Body of pancreas (tissue), 4 donors: ENCODE measurements around the gene TRMT10C.

Experiments used
- CTCF ChIP-seq, 7 experiments: fragments of 450-650 bp in 4 of 7; fragments of 200-600 bp in 3 of 7; sonication (generic) in 3 of 7; IDR thresholded peaks; one replicate each; pipeline ENCODE4 v1.5.1; 2016 to 2019; ENCODE audit warnings: antibody characterized with exemption in 7 of 7
- POLR2A ChIP-seq, 3 donors: fragments of 450-650 bp; IDR thresholded peaks; one replicate each; pipeline ENCODE4 v1.6.1; 2016; ENCODE audit warnings: antibody characterized with exemption in 3 of 3, mild to moderate bottlenecking in 2 of 3

GRCh38 chr3:101573449-101574387 lies 12.1 kb downstream of the TRMT10C start, which contains the start of gene PCNP:
- TF ChIP-seq CTCF (IDR thresholded peaks at IDR 0.05) (peak; percentile 56 to 98 (median 92)), POLR2A (IDR thresholded peaks at IDR 0.05) (peak; percentile 73 to 92 (median 91))
